K562 (cell line): Measurements from ENCODE around the gene KCTD16. TPM values are rescaled to one million over a fixed set of nuclear protein-coding genes. Genes with fewer than 3 reads are reported as not detected.

Experiments used
- ATAC-seq: fragments of 200-7000 bp; cut with Tn5 transposase; 3 replicates; pipeline ENCODE4 v1.9.1; 2020; ENCODE audit warnings: moderate library complexity
- BruUV-seq: library from RNA; stranded (reverse); fragments of 400-500 nt; replicated peaks from 2 replicates; lab custom pipeline; 2021; lab: Mats Ljungman, UMichigan
- CTCF ChIA-PET: fragments of 300-600 bp; formaldehyde crosslinking; extraction: SDS; loops from one replicate; lab custom pipeline; 2021; ENCODE audit warnings: low intra/inter-chr PET ratio; lab: Yijun Ruan, JAX
- POLR2A ChIA-PET: fragments of 300-600, 350-650 bp; sonication (Branson Sonifier 250); formaldehyde crosslinking; extraction: SDS; loops from one replicate; lab custom pipeline; 2021; ENCODE audit warnings: antibody characterized with exemption, inconsistent platforms; lab: Yijun Ruan, JAX
- DNase-seq, 4 experiments: peaks; one replicate each; pipeline versions ENCODE4 v3.0.0 to v3.0.0-alpha.2; 2011 to 2018; ENCODE audit warnings: low spot score in 3 of 4, mixed read lengths in 3 of 4; ENCODE audit errors: extremely low read depth in 1 of 4
- FAIRE-seq: peaks from 2 replicates; lab custom pipeline; 2011; peaks lifted over from hg19 to GRCh38; lab: Jason Lieb, UNC
- H2AFZ ChIP-seq: 2 replicates; pipeline ENCODE4 v1.6.0; 2011; ENCODE audit warnings: low read depth, low read length, control low read depth, inconsistent platforms
- H3K27ac ChIP-seq: fragments of 200-600 bp; 3 replicates; pipeline ENCODE4 v1.8.0; 2011; ENCODE audit warnings: low read depth, mild to moderate bottlenecking, control low read depth, inconsistent platforms, low read length, moderate library complexity, mixed read lengths; ENCODE audit errors: extremely low read depth
- H3K27me3 ChIP-seq, 2 experiments: fragments of 300-600 bp in 1 of 2; 2 replicates in 1 of 2; 3 replicates in 1 of 2; pipeline versions ENCODE4 v1.6.0 to v1.8.0; 2011; ENCODE audit warnings: inconsistent platforms in 2 of 2, low read length in 2 of 2, mild to moderate bottlenecking in 1 of 2, mixed read lengths in 1 of 2, moderate library complexity in 1 of 2; ENCODE audit not compliant: control insufficient read depth in 2 of 2, insufficient read depth in 2 of 2
- H3K36me3 ChIP-seq: fragments of 300-600 bp; 3 replicates; pipeline ENCODE4 v1.8.0; 2011; ENCODE audit warnings: mild to moderate bottlenecking, low read length, inconsistent platforms; ENCODE audit not compliant: control insufficient read depth, insufficient read depth
- H3K4me1 ChIP-seq, 2 experiments: fragments of 200-600 bp in 1 of 2; replicated peaks in 1 of 2; 2 replicates in 1 of 2; 3 replicates in 1 of 2; pipeline versions ENCODE4 v1.5.1 to v1.8.0; 2011; ENCODE audit warnings: inconsistent platforms in 2 of 2, low read length in 2 of 2, mild to moderate bottlenecking in 1 of 2, mixed read lengths in 1 of 2, moderate library complexity in 1 of 2; ENCODE audit not compliant: control insufficient read depth in 2 of 2, insufficient read depth in 2 of 2
- H3K4me2 ChIP-seq: 2 replicates; pipeline ENCODE4 v1.6.1; 2011; ENCODE audit warnings: low read length, control low read depth, inconsistent platforms, mixed read lengths; ENCODE audit not compliant: insufficient read depth
- H3K4me3 ChIP-seq: fragments of 200-600 bp; sonication (generic), shearing (Covaris generic); 2 replicates; pipeline ENCODE4 v1.5.1; 2016; ENCODE audit warnings: control low read depth, inconsistent platforms
- H3K79me2 ChIP-seq: fragments of 200-600 bp; 3 replicates; pipeline ENCODE4 v1.8.0; 2011; ENCODE audit warnings: low read length, inconsistent platforms; ENCODE audit not compliant: control insufficient read depth, insufficient read depth
- H3K9ac ChIP-seq, 2 experiments: 2 replicates each; pipeline versions ENCODE4 v1.6.0 to v1.6.1; 2011; ENCODE audit warnings: low read depth in 2 of 2, low read length in 2 of 2, control low read depth in 1 of 2, inconsistent platforms in 1 of 2, mild to moderate bottlenecking in 1 of 2, mixed read lengths in 1 of 2; ENCODE audit not compliant: insufficient read depth in 1 of 2
- H3K9me1 ChIP-seq: one replicate; pipeline ENCODE4 v1.6.0; 2011; ENCODE audit warnings: inconsistent platforms, mild to moderate bottlenecking, low read length, moderate library complexity; ENCODE audit not compliant: control insufficient read depth, insufficient read depth
- H3K9me3 ChIP-seq: replicated peaks from 2 replicates; pipeline ENCODE4 v1.5.1; 2011; ENCODE audit warnings: low read depth, low read length, inconsistent platforms; ENCODE audit not compliant: control insufficient read depth, insufficient read depth
- H4K20me1 ChIP-seq: replicated peaks from 2 replicates; pipeline ENCODE4 v1.6.1; 2011; ENCODE audit warnings: low read length, inconsistent platforms, mixed read lengths; ENCODE audit not compliant: control insufficient read depth, insufficient read depth
- CBFA2T3 ChIP-seq: fragments of 450-650 bp; IDR thresholded peaks from 2 replicates; pipeline ENCODE4 v1.6.1; 2017
- CHAMP1 ChIP-seq: fragments of 450-650 bp; IDR thresholded peaks from 2 replicates; pipeline ENCODE4 v1.6.1; 2016; ENCODE audit warnings: mild to moderate bottlenecking
- DEAF1 ChIP-seq: fragments of 450-650 bp; formaldehyde crosslinking; IDR thresholded peaks from 2 replicates; pipeline ENCODE4 v1.4.0; 2020; ENCODE audit warnings: mild to moderate bottlenecking, moderate library complexity
- PRMT5 ChIP-seq: sonication (generic); formaldehyde crosslinking; IDR thresholded peaks from 2 replicates; pipeline ENCODE4 v1.5.0; 2020; ENCODE audit warnings: missing genetic modification reagents
- SMC3 ChIP-seq: conservative IDR thresholded peaks from 2 replicates; pipeline ENCODE4 v1.6.1; 2011; ENCODE audit warnings: low read depth, low read length, improper control_type of control experiment; ENCODE audit not compliant: insufficient read depth
- WGBS: fragments of 100-300 bp; shearing (Covaris generic); methylation state at CpG from one replicate; pipeline ENCODE4 v1.1.6; 2016; ENCODE audit warnings: low coverage, mixed read lengths; ENCODE audit not compliant: insufficient coverage; ENCODE audit errors: missing lambda C conversion rate; 5-methylcytosine and 5-hydroxymethylcytosine counted together
- in situ Hi-C: fragments of 300-500 bp; cut with MboI; formaldehyde crosslinking; loops from 4 replicates; pipeline ENCODE4 v1.15.0; 2018; ENCODE audit warnings: inconsistent platforms, mixed read lengths
- intact Hi-C: fragments of 100-400 bp; cut with micrococcal nuclease; formaldehyde crosslinking; loops from 2 replicates; pipeline ENCODE4 v1.14.2; 2022
- polyA plus RNA-seq, 8 experiments: library from polyadenylated mRNA; depleted of rRNA in 4 of 8; stranded (reverse) in 5 of 8; unstranded in 3 of 8; fragments of >200 nt; fragmentation: Nextera tagmentation in 2 of 8; fragmentation: Illumina TruSeq in 1 of 8; extraction: Ambion mirVana in 2 of 8; extraction: Trizol in 1 of 8; gene quantifications; 2 replicates each; pipeline versions ENCODE4 v1.2.1 to v1.2.3, GENCODE V29; 2011 to 2014; ENCODE audit warnings: inconsistent platforms in 1 of 8, missing spikeins in 1 of 8
- total RNA-seq, 7 experiments: library from RNA; depleted of rRNA in 6 of 7; stranded (reverse); fragments of >200 nt in 6 of 7; fragmentation: Illumina TruSeq in 2 of 7; extraction: Trizol in 2 of 7; gene quantifications; 2 replicates each; pipeline versions ENCODE4 v1.2.1 to v1.2.3, GENCODE V29; 2011 to 2021; ENCODE audit warnings: low replicate concordance in 1 of 7
- TF ChIP-seq, protein P1 (sequence below): fragments of 450-650 bp; IDR thresholded peaks from 2 replicates; pipeline ENCODE4 v1.6.1; 2016; ENCODE audit warnings: missing biosample characterization, missing genetic modification characterization

The KCTD16 gene
- total and polyA plus RNA-seq, 9 of the 15 experiments (the other 6 are each of a cell fraction or from before 2014, with no cell fraction given) = 0.04 TPM; not detected in 8

GRCh38 chr5:144203750-144204596 lies 33.3 kb downstream of the KCTD16 start:
- FAIRE-seq (peak; percentile 94), ATAC-seq (peak; percentile 88), DNase-seq (peak; percentile 26 to 67 (median 32))
- H3K36me3 ChIP-seq = no peaks in the 10 kb centered on the region
- in situ Hi-C loops = loop anchor here (25.0 kb wide), 1 partner anchor 1858 kb away; no protein-coding TSS in a partner anchor
- H3K4me3 ChIP-seq = no peak overlapping the region
- no peaks in the 10 kb centered on the region for H3K79me2 ChIP-seq
- intact Hi-C loops = loop anchor here (1.0 to 10.0 kb wide), 4 partner anchors 1031 to 1845 kb away; no protein-coding TSS in a partner anchor
- no peak overlapping the region for H3K4me2 ChIP-seq
- no peak overlapping the region for H3K27ac ChIP-seq
- no peak overlapping the region for H2AFZ ChIP-seq
- H3K27me3 ChIP-seq = peaks cover 3 to 6% of the 10 kb centered on the region in 2 experiments; a peak in 2 of 5 replicates
- ChIA-PET CTCF (interaction anchor here (0.7 to 1.7 kb wide), 3 partner anchors 1621 to 1849 kb away, joined by 3 to 4 read pairs (median 3); no protein-coding TSS in a partner anchor), POLR2A (no interaction called here)
- H3K9ac ChIP-seq = no peak overlapping the region
- H3K9me3 ChIP-seq = no peaks in the 10 kb centered on the region
- BruUV-seq = no TSS peak
- H3K4me1 ChIP-seq = peaks cover 0 to 4% of the 10 kb centered on the region in 2 experiments; a peak in 2 of 5 replicates
- 2% methylated on average over 10 of the region's 10 CpGs for WGBS
- no peaks in the 10 kb centered on the region for H4K20me1 ChIP-seq
- no peaks in the 10 kb centered on the region for H3K9me1 ChIP-seq
- TF ChIP-seq PRMT5 (no peak), CBFA2T3 (no peak), DEAF1 (peak; percentile 63), SMC3 (peak; percentile 62; the same call in 1 of the 2 replicates), CHAMP1 (no peak)
- TF ChIP-seq, protein P1, sequence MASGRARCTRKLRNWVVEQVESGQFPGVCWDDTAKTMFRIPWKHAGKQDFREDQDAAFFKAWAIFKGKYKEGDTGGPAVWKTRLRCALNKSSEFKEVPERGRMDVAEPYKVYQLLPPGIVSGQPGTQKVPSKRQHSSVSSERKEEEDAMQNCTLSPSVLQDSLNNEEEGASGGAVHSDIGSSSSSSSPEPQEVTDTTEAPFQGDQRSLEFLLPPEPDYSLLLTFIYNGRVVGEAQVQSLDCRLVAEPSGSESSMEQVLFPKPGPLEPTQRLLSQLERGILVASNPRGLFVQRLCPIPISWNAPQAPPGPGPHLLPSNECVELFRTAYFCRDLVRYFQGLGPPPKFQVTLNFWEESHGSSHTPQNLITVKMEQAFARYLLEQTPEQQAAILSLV (tag) = no peak
